Renal pelvis (tissue), 4 donors: ENCODE results near the gene FOXP1. TPM values are rescaled to one million over a fixed set of nuclear protein-coding genes. Genes with fewer than 3 reads are reported as not detected.

Source experiments
- DNase-seq: peaks from one replicate; pipeline ENCODE4 v3.0.0-alpha.2; 2013
- polyA plus RNA-seq, 3 donors: library from polyadenylated mRNA; unstranded; fragments of 120-200 nt; gene quantifications; one replicate each; pipeline ENCODE4 v1.2.1, GENCODE V29; 2013; ENCODE audit not compliant: insufficient read length in 3 of 3

Gene FOXP1
- polyA plus RNA-seq, 3 donors, result 33.6 to 43.2 (median 40.6) TPM

- DNase-seq, result no peak
Measured at GRCh38 chr3:71152892-71153265, 430.6 kb downstream of the FOXP1 start.

GRCh38 chr3:71152039-71152891, 431.3 kb downstream of the FOXP1 start:
- no peak for DNase-seq

GRCh38 chr3:71149959-71150954, 433.3 kb downstream of the FOXP1 start:
- no peak for DNase-seq

- DNase-seq, result no peak
Measured at GRCh38 chr3:71148455-71149060, 435.0 kb downstream of the FOXP1 start.

- DNase-seq, result no peak
Measured at GRCh38 chr3:71146673-71147072, 436.9 kb downstream of the FOXP1 start.

GRCh38 chr3:71145954-71146353, 437.6 kb downstream of the FOXP1 start:
- DNase-seq, result no peak

GRCh38 chr3:71144525-71145253, 438.8 kb downstream of the FOXP1 start:
- DNase-seq, result no peak

GRCh38 chr3:71143493-71143892, 440.0 kb downstream of the FOXP1 start:
- no peak for DNase-seq

GRCh38 chr3:71142441-71143161, 440.9 kb downstream of the FOXP1 start:
- DNase-seq, result no peak

GRCh38 chr3:71140477-71140876, 443.1 kb downstream of the FOXP1 start:
- DNase-seq, result no peak

GRCh38 chr3:71139496-71139895, 444.0 kb downstream of the FOXP1 start:
- no peak for DNase-seq

- DNase-seq, result no peak
Measured at GRCh38 chr3:71138410-71138809, 445.1 kb downstream of the FOXP1 start.

- DNase-seq, result no peak
Measured at GRCh38 chr3:71136276-71136675, 447.3 kb downstream of the FOXP1 start.

GRCh38 chr3:71135373-71136088, 448.0 kb downstream of the FOXP1 start:
- DNase-seq, result no peak

- no peak for DNase-seq
Measured at GRCh38 chr3:71134521-71134920, 449.0 kb downstream of the FOXP1 start.

GRCh38 chr3:71133865-71134264, 449.7 kb downstream of the FOXP1 start:
- DNase-seq, result no peak

GRCh38 chr3:71132995-71133730, 450.4 kb downstream of the FOXP1 start:
- no peak for DNase-seq

GRCh38 chr3:71131375-71132314, 451.9 kb downstream of the FOXP1 start:
- DNase-seq, result no peak
